Spleen (tissue), 11 donors: ENCODE measurements around the gene C14orf93. TPM values are rescaled to one million over a fixed set of nuclear protein-coding genes. Genes with fewer than 3 reads are reported as not detected.

Source experiments
- DNase-seq: peaks from one replicate; pipeline ENCODE4 v3.0.0-alpha.2; 2020
- H3K27ac ChIP-seq, 8 donors: fragments of 200-600 bp; sonication (generic) in 7 of 8; 1 replicate in 4 of 8; 2 replicates in 4 of 8; pipeline versions ENCODE4 v1.5.0 to v1.8.0; 2016 to 2021; ENCODE audit warnings: inconsistent platforms in 4 of 8, mild to moderate bottlenecking in 4 of 8, moderate library complexity in 1 of 8
- H3K27me3 ChIP-seq, 7 donors: fragments of 200-600 bp; sonication (generic) in 6 of 7; replicated peaks in 1 of 7; 1 replicate in 4 of 7; 2 replicates in 3 of 7; pipeline versions ENCODE4 v1.5.0 to v1.8.0; 2016 to 2021; ENCODE audit warnings: inconsistent platforms in 3 of 7, mild to moderate bottlenecking in 1 of 7
- H3K36me3 ChIP-seq, 6 donors: fragments of 200-600 bp; sonication (generic) in 5 of 6; 1 replicate in 4 of 6; 2 replicates in 2 of 6; pipeline versions ENCODE4 v1.5.0 to v1.8.0; 2016 to 2021; ENCODE audit warnings: inconsistent platforms in 2 of 6
- H3K4me1 ChIP-seq, 6 donors: fragments of 200-600 bp; sonication (generic) in 5 of 6; 1 replicate in 3 of 6; 2 replicates in 3 of 6; pipeline versions ENCODE4 v1.5.0 to v1.8.0; 2016 to 2021; ENCODE audit warnings: inconsistent platforms in 3 of 6
- H3K4me3 ChIP-seq, 8 donors: fragments of 200-600 bp; sonication (generic) in 7 of 8; 1 replicate in 4 of 8; 2 replicates in 4 of 8; pipeline versions ENCODE4 v1.5.0 to v1.8.0; 2016 to 2021; ENCODE audit warnings: inconsistent platforms in 4 of 8, mild to moderate bottlenecking in 4 of 8, moderate library complexity in 2 of 8
- H3K9me3 ChIP-seq, 8 donors: fragments of 200-600 bp; sonication (generic) in 7 of 8; 1 replicate in 4 of 8; 2 replicates in 4 of 8; pipeline versions ENCODE4 v1.5.0 to v1.8.0; 2016 to 2021; ENCODE audit warnings: inconsistent platforms in 4 of 8
- POLR2A ChIP-seq, 3 donors: fragments of 450-650 bp; IDR thresholded peaks; one replicate each; pipeline ENCODE4 v1.5.1; 2017; ENCODE audit warnings: antibody characterized with exemption in 3 of 3, mild to moderate bottlenecking in 1 of 3
- POLR2AphosphoS5 ChIP-seq, 3 donors: sonication (generic); formaldehyde crosslinking; IDR thresholded peaks; one replicate each; pipeline ENCODE4 v1.5.1; 2017; ENCODE audit warnings: antibody characterized with exemption in 3 of 3
- WGBS, 5 donors: extraction: QIAGEN DNeasy Blood & Tissue Kit in 3 of 5; methylation state at CpG; one replicate each; pipeline versions ENCODE4 v1.1.5 to v1.1.7; 2013 to 2018; 5-methylcytosine and 5-hydroxymethylcytosine counted together
- intact Hi-C: fragments of 100-400 bp; cut with DNase I; formaldehyde crosslinking; loops from one replicate; pipeline ENCODE4 v1.15.0; 2023; ENCODE audit warnings: low total_unique reads
- polyA plus RNA-seq, 3 donors: library from polyadenylated mRNA; stranded (reverse); fragments of 200-250 nt; gene quantifications; one replicate each; pipeline ENCODE4 v1.2.1, GENCODE V29; 2013
- total RNA-seq, 7 donors: library from RNA; depleted of rRNA in 3 of 7; stranded (reverse); fragments of >200 nt in 3 of 7; fragmentation: NEBNext Ultra II Directional in 4 of 7; extraction: Animal tissue kit (Norgen Biotek cat#: 25700) in 4 of 7; gene quantifications; one replicate each; pipeline versions ENCODE4 v1.1.0 to v1.2.1, GENCODE V29; 2016 to 2021
- TF ChIP-seq, protein P1 (sequence below), 11 experiments: fragments of 200-600 bp in 7 of 11; fragments of 450-650 bp in 4 of 11; sonication (generic) in 4 of 11; IDR thresholded peaks in 8 of 11; conservative IDR thresholded peaks in 3 of 11; 1 replicate in 7 of 11; 2 replicates in 4 of 11; pipeline versions ENCODE4 v1.4.0 to v1.8.0; 2016 to 2021; ENCODE audit warnings: antibody characterized with exemption in 11 of 11, inconsistent platforms in 4 of 11, mild to moderate bottlenecking in 1 of 11
- donor health status: healthy with polysubstance abuse.
- donor health status: DM: no; HTN: no; CAD: no; lungs with moderate emphysema.
- donor health status: DM: no; HTN: no; CAD: no.
- donor health status: Bipolar disorder and iron deficiency.
- donor health status: healthy.
- donor health status: DM: no; HTN: no; CAD: no.
- donor health status: DM: yes; HTN: yes; CAD: no.

The C14orf93 gene
- total and polyA plus RNA-seq, 10 donors = 7.3 to 27.0 (median 10.6) TPM

DNA sequence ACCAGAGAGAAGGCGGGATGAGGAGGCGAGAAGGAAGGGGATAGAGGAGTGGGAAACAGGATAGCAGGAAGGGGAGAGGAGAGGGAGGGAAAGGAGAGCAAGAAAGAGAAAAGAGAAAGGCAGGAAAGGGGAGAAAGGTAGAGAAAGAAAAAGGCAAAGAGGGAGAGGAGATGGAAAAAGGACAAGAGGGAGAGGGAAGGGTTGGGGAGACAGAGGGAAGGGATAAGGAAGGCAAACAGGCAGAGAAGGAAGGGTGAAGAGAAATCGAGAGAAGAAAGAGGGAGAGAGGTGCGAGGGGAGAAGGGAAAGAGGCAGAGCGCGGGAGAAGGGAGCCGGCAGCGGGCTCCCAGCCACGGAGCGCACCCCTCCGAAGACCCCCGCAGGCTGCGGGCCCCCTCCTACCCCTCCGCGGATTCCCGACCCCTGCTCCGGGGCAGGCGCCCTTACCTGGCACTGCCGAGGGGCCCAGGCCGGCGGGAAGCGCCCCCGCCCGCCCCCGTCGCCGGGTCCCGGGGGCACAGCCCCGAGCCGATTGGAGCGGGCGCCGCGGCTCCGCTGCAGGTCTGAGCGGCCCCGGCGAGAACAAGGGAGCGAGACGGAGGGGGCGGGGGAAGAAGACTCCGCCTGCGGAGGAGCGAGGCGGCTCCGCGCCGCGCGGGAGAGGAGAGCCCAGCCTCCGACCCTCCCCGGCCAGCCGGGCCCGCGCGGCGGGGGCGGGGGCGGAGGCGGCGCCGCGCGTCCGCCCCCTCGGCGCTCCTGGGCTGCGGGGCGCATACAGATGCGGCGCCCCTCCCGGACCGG is 47.2 kb upstream of the C14orf93 start, which contains the start of gene CDH24:
TSS of gene CDH24 (minus strand) at position 565 of the 801 bp plus-strand sequence. CDS start 1,787 bp downstream, outside the sequence.
- H3K9me3 ChIP-seq = no peaks in the 10 kb centered on the region
- 2 to 6% (median 3%) methylated on average over 21 to 73 of the region's 73 CpGs for WGBS, 5 donors
- H3K4me1 ChIP-seq = peaks cover 13 to 33% (median 24%) of the 10 kb centered on the region in 6 donors
- H3K27ac ChIP-seq = peak within 1 kb of the TSS in 6 of 8 donors; percentile 44 to 71 (median 62)
- peaks cover 10 to 41% (median 38%) of the 10 kb centered on the region in 6 donors for H3K36me3 ChIP-seq
- peak within 1 kb of the TSS; percentile 60 to 91 (median 76) for H3K4me3 ChIP-seq
- peaks cover 0 to 8% (median 0%) of the 10 kb centered on the region in 7 donors for H3K27me3 ChIP-seq
- TF ChIP-seq, protein P1, sequence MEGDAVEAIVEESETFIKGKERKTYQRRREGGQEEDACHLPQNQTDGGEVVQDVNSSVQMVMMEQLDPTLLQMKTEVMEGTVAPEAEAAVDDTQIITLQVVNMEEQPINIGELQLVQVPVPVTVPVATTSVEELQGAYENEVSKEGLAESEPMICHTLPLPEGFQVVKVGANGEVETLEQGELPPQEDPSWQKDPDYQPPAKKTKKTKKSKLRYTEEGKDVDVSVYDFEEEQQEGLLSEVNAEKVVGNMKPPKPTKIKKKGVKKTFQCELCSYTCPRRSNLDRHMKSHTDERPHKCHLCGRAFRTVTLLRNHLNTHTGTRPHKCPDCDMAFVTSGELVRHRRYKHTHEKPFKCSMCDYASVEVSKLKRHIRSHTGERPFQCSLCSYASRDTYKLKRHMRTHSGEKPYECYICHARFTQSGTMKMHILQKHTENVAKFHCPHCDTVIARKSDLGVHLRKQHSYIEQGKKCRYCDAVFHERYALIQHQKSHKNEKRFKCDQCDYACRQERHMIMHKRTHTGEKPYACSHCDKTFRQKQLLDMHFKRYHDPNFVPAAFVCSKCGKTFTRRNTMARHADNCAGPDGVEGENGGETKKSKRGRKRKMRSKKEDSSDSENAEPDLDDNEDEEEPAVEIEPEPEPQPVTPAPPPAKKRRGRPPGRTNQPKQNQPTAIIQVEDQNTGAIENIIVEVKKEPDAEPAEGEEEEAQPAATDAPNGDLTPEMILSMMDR (IDR thresholded peaks at IDR 0.05 in 8 of 11, conservative IDR thresholded peaks at IDR 0.05 in 3 of 11) = no peak
- peak in 1 of 3 donors; percentile 54 for TF ChIP-seq POLR2AphosphoS5 (IDR thresholded peaks at IDR 0.05)
- intact Hi-C loops = no loop called here
- peak; percentile 92 for DNase-seq

GRCh38 chr14:23056145-23056955 is 46.4 kb upstream of the C14orf93 start:
- Histone ChIP-seq H3K4me1 (peaks cover 13 to 30% (median 22%) of the 10 kb centered on the region in 6 donors), H3K27ac (peak overlapping the region in 2 of 8 donors; percentile 30), H3K36me3 (peaks cover 10 to 33% (median 30%) of the 10 kb centered on the region in 6 donors), H3K9me3 (no peaks in the 10 kb centered on the region), H3K27me3 (peaks cover 0 to 8% (median 0%) of the 10 kb centered on the region in 7 donors), H3K4me3 (peak overlapping the region in 6 of 8 donors; percentile 60 to 91 (median 79))
- 7 to 14% (median 10%) methylated on average over 17 of the region's 17 CpGs for WGBS, 5 donors
- intact Hi-C loops = no loop called here
- peak; percentile 91 for DNase-seq
- peak in 1 of 3 donors; percentile 34 for TF ChIP-seq POLR2AphosphoS5 (IDR thresholded peaks at IDR 0.05)
- TF ChIP-seq, protein P1 (IDR thresholded peaks at IDR 0.05 in 8 of 11, conservative IDR thresholded peaks at IDR 0.05 in 3 of 11) = peak in 10 of 11 experiments; percentile 32 to 82 (median 70)
- no peak for TF ChIP-seq POLR2A (IDR thresholded peaks at IDR 0.05)

- no peak for DNase-seq
- Histone ChIP-seq H3K27me3 (peaks cover 0 to 8% (median 0%) of the 10 kb centered on the region in 7 donors), H3K4me3 (no peak overlapping the region), H3K27ac (no peak overlapping the region), H3K4me1 (peaks cover 13 to 30% (median 22%) of the 10 kb centered on the region in 6 donors), H3K36me3 (peaks cover 5 to 26% (median 23%) of the 10 kb centered on the region in 6 donors), H3K9me3 (no peaks in the 10 kb centered on the region)
- WGBS, 5 donors = 77 to 98% (median 86%) methylated on average over 4 to 6 of the region's 6 CpGs
- intact Hi-C loops = no loop called here
- no peak for TF ChIP-seq POLR2A (IDR thresholded peaks at IDR 0.05)
- no peak for TF ChIP-seq POLR2AphosphoS5 (IDR thresholded peaks at IDR 0.05)
- TF ChIP-seq, protein P1 (IDR thresholded peaks at IDR 0.05 in 8 of 11, conservative IDR thresholded peaks at IDR 0.05 in 3 of 11) = no peak
Measured at GRCh38 chr14:23055621-23056144, 45.7 kb upstream of the C14orf93 start.
